Cardiac fibroblast (primary cell): ENCODE results near the gene HAT1.
A peak's percentile ranks its signal among the peaks of the same experiment; 100 is the strongest.

Experiments
- DNase-seq, 2 donors: peaks; one replicate each; pipeline versions ENCODE4 v3.0.0 to v3.0.0-alpha.2; 2010; ENCODE audit warnings: low read depth in 2 of 2
- H3K4me3 ChIP-seq, 2 donors: replicated peaks in 1 of 2; 1 replicate in 1 of 2; 2 replicates in 1 of 2; pipeline ENCODE4 v1.5.1; 2011; ENCODE audit warnings: low read depth in 2 of 2, low read length in 2 of 2, mild to moderate bottlenecking in 2 of 2, moderate library complexity in 1 of 2
- TF ChIP-seq, protein P1 (sequence below): IDR thresholded peaks from one replicate; pipeline ENCODE4 v1.5.1; 2011; ENCODE audit warnings: low read depth, mild to moderate bottlenecking, low read length, inconsistent platforms

Gene HAT1

GRCh38 chr2:171913517-171913916, 8.7 kb upstream of the HAT1 start:
- H3K4me3 ChIP-seq: no peak overlapping the region
- TF ChIP-seq, protein P1, sequence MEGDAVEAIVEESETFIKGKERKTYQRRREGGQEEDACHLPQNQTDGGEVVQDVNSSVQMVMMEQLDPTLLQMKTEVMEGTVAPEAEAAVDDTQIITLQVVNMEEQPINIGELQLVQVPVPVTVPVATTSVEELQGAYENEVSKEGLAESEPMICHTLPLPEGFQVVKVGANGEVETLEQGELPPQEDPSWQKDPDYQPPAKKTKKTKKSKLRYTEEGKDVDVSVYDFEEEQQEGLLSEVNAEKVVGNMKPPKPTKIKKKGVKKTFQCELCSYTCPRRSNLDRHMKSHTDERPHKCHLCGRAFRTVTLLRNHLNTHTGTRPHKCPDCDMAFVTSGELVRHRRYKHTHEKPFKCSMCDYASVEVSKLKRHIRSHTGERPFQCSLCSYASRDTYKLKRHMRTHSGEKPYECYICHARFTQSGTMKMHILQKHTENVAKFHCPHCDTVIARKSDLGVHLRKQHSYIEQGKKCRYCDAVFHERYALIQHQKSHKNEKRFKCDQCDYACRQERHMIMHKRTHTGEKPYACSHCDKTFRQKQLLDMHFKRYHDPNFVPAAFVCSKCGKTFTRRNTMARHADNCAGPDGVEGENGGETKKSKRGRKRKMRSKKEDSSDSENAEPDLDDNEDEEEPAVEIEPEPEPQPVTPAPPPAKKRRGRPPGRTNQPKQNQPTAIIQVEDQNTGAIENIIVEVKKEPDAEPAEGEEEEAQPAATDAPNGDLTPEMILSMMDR: no peak
- DNase-seq: no peak

GRCh38 chr2:171919453-171919852, 2.8 kb upstream of the HAT1 start:
- TF ChIP-seq, protein P1: no peak
- DNase-seq: no peak
- no peak overlapping the region for H3K4me3 ChIP-seq

- TF ChIP-seq, protein P1: no peak
- DNase-seq: no peak
- H3K4me3 ChIP-seq: peak overlapping the region; percentile 35 to 74
Measured at GRCh38 chr2:171921970-171922229, 361 bp upstream of the HAT1 start.

DNA sequence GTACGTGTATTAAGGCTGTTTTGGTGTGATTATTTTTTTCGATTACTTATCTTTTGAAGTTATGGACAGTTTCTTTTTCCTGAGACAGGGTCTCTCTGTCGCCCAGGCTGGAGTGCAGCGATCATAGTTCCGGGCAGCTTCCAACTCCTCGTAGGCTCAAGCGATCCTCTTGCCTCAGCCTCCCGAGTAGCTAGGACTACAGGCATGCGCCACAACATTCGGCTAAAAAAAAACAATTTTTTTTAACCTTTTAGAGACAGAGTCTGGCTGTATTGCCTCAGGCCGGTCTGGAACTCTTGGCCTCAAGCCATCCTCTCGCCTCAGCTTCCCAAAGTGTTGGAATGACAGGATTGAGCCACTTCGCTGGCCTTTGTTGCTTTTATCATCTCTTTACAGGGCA, 945 bp downstream of the HAT1 start:
- DNase-seq: peak; percentile 67 to 71
- TF ChIP-seq, protein P1: no peak
- H3K4me3 ChIP-seq: peak overlapping the region; percentile 74 to 98

DNA sequence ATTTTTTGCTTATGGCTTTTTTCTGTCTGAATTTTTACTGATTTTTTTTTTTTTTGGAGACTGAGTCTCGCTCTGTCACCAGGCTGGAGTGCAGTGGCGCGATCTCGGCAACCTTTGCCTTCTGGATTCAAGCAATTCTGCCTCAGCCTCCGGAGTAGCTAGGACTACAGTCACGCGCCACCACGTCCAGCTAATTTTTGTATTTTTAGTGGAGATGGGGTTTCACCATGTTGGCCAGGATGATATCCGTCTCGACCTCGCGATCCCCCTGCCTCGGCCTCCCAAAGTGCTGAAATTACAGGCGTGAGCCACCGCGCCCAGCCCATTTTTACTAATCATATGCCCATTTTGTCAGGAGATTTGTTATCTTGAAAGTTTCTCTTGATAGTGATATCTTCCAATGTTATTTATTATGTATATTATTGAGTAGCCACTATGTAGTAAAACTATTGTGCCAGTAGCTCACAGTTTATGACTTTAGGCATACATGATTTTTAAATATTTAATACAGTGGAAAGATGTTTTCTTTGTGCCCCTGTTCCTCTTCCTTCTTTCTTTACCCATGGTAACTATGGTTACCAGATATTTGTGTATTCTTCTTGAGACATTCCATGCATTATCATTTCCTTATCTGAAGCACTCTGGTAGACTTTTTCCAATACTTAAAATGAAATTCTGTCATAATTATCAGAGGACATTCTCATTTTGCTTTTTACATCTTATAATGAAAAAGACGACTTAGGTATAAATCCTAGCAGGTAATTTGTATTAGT, 2.1 kb downstream of the HAT1 start:
- peak in 1 of 2 donors; percentile 27 for DNase-seq
- TF ChIP-seq, protein P1: no peak
- H3K4me3 ChIP-seq: no peak overlapping the region

DNA sequence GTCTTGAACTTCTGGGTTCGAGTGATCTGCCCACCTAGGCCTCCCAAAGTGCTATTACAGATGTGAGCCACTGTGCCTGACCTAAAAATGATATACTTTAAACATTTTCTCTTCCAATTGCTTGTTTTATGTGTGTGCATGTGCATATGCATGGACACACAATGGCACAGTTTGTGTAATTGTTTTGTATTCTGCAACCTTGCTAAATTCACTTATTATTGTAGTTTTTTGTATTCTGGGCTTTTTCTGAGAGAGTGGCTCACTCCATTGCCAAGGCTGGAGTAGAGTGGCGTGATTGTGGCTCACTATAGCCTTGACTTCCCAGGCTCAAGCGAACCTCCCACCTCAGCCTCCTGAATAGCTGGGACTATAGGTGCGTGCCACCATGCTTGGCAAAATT, 8.1 kb downstream of the HAT1 start:
- TF ChIP-seq, protein P1: no peak
- no peak for DNase-seq
- H3K4me3 ChIP-seq: no peak overlapping the region
